ENCODE data around the gene ELP4. TPM values are rescaled to one million over a fixed set of nuclear protein-coding genes. Genes with fewer than 3 reads are reported as not detected.
"Not testable (repeated sequence)": the region's sequence is repeated elsewhere in the genome, so short reads cannot be mapped to it uniquely, and the experiment has no call there.

Gene ELP4
- total and polyA plus RNA-seq, 3 donors from 2014 or later, result 28.0 to 29.7 (median 29.1) TPM

GRCh38 chr11:31560842-31561476, 51.4 kb downstream of the ELP4 start:
- TF ChIP-seq POLR2A (IDR thresholded peaks at IDR 0.05) (no peak), CTCF (IDR thresholded peaks at IDR 0.05) (no peak)
- Histone ChIP-seq H3K4me3 (no peak overlapping the region), H3K9me3 (no peaks in the 10 kb centered on the region), H3K36me3 (ENCODE audit: low read depth, missing control alignments) (no peaks in the 10 kb centered on the region), H3K27me3 (no peaks in the 10 kb centered on the region), H3K4me1 (peaks cover 4% of the 10 kb centered on the region), H3K27ac (no peak overlapping the region)
- no peak for DNase-seq
- WGBS, 2 donors, result 92 to 98% methylated on average over 1 of the region's 1 CpG
- intact Hi-C loops (cut with DNase I; ENCODE audit: low total_unique reads), result no loop called here

- H3K36me3 ChIP-seq (ENCODE audit: low read depth, missing control alignments); H3K27ac ChIP-seq; H3K4me1 ChIP-seq; H3K27me3 ChIP-seq; H3K4me3 ChIP-seq; DNase-seq; intact Hi-C loops (cut with DNase I; ENCODE audit: low total_unique reads); H3K9me3 ChIP-seq: not testable (repeated sequence)
- WGBS, 2 donors, result 92 to 98% methylated on average over 4 of the region's 4 CpGs
Observed at GRCh38 chr11:31564517-31564916, 55.0 kb downstream of the ELP4 start.

- DNase-seq; H3K4me3 ChIP-seq; H3K36me3 ChIP-seq (ENCODE audit: low read depth, missing control alignments); intact Hi-C loops (cut with DNase I; ENCODE audit: low total_unique reads); H3K4me1 ChIP-seq; H3K27ac ChIP-seq; H3K9me3 ChIP-seq; H3K27me3 ChIP-seq: not testable (repeated sequence)
- 89 to 91% methylated on average over 4 of the region's 4 CpGs for WGBS, 2 donors
Observed at GRCh38 chr11:31574133-31574532, 64.6 kb downstream of the ELP4 start.

- H3K27me3 ChIP-seq; H3K36me3 ChIP-seq (ENCODE audit: low read depth, missing control alignments); H3K4me3 ChIP-seq; H3K27ac ChIP-seq; intact Hi-C loops (cut with DNase I; ENCODE audit: low total_unique reads); H3K4me1 ChIP-seq; H3K9me3 ChIP-seq; DNase-seq: not testable (repeated sequence)
- WGBS, 2 donors, result 94 to 98% methylated on average over 3 of the region's 3 CpGs
Observed at GRCh38 chr11:31575764-31576163, 66.2 kb downstream of the ELP4 start.

- 97 to 98% methylated on average over 3 of the region's 3 CpGs for WGBS, 2 donors
- H3K27ac ChIP-seq; intact Hi-C loops (cut with DNase I; ENCODE audit: low total_unique reads); DNase-seq; H3K36me3 ChIP-seq (ENCODE audit: low read depth, missing control alignments); H3K4me1 ChIP-seq; H3K4me3 ChIP-seq; H3K9me3 ChIP-seq; H3K27me3 ChIP-seq: not testable (repeated sequence)
Observed at GRCh38 chr11:31579412-31579811, 69.8 kb downstream of the ELP4 start.

- 50 to 80% methylated on average over 1 of the region's 1 CpG for WGBS, 2 donors
- H3K4me1 ChIP-seq, result no peaks in the 10 kb centered on the region
- intact Hi-C loops (cut with DNase I; ENCODE audit: low total_unique reads), result no loop called here
- TF ChIP-seq CTCF (IDR thresholded peaks at IDR 0.05), result no peak
- no peak for TF ChIP-seq POLR2A (IDR thresholded peaks at IDR 0.05)
- H3K9me3 ChIP-seq, result no peaks in the 10 kb centered on the region
- H3K27me3 ChIP-seq, result no peaks in the 10 kb centered on the region
- H3K36me3 ChIP-seq (ENCODE audit: low read depth, missing control alignments), result no peaks in the 10 kb centered on the region
- no peak overlapping the region for H3K4me3 ChIP-seq
- no peak for DNase-seq
- no peak overlapping the region for H3K27ac ChIP-seq
Observed at GRCh38 chr11:31582697-31583096, 73.1 kb downstream of the ELP4 start.

GRCh38 chr11:31598454-31598853, 88.9 kb downstream of the ELP4 start:
- 87 to 98% methylated on average over 2 of the region's 2 CpGs for WGBS, 2 donors
- DNase-seq, result no peak
- TF ChIP-seq POLR2A (IDR thresholded peaks at IDR 0.05), result no peak
- TF ChIP-seq CTCF (IDR thresholded peaks at IDR 0.05), result no peak
- H3K9me3 ChIP-seq, result no peaks in the 10 kb centered on the region
- H3K27me3 ChIP-seq, result no peaks in the 10 kb centered on the region
- intact Hi-C loops (cut with DNase I; ENCODE audit: low total_unique reads), result no loop called here
- no peaks in the 10 kb centered on the region for H3K4me1 ChIP-seq
- H3K4me3 ChIP-seq, result no peak overlapping the region
- no peak overlapping the region for H3K27ac ChIP-seq
- H3K36me3 ChIP-seq (ENCODE audit: low read depth, missing control alignments), result no peaks in the 10 kb centered on the region
